DLD1 (cell line): Measurements from ENCODE around the gene NDUFB5.

Experiments used
- in situ Hi-C: cut with HindIII; loops from 2 replicates; pipeline ENCODE4 v1.10.0; 2017; ENCODE audit warnings: low sequenced_read_pairs

NDUFB5 gene

GRCh38 chr3:179604321-179605078, at the start of gene NDUFB5, which contains the start of gene MRPL47:
NDUFB5 (plus strand) TSS chr3:179604794; CDS start chr3:179604816, 22 bp downstream.
MRPL47 (minus strand) TSS chr3:179604638; CDS start chr3:179604624, 14 bp downstream.
- in situ Hi-C loops, result no loop called here

- in situ Hi-C loops, result no loop called here
Observed at GRCh38 chr3:179558742-179559364, 45.7 kb upstream of the NDUFB5 start.

- in situ Hi-C loops, result no loop called here
Observed at GRCh38 chr3:179560791-179561190, 43.8 kb upstream of the NDUFB5 start.

DNA sequence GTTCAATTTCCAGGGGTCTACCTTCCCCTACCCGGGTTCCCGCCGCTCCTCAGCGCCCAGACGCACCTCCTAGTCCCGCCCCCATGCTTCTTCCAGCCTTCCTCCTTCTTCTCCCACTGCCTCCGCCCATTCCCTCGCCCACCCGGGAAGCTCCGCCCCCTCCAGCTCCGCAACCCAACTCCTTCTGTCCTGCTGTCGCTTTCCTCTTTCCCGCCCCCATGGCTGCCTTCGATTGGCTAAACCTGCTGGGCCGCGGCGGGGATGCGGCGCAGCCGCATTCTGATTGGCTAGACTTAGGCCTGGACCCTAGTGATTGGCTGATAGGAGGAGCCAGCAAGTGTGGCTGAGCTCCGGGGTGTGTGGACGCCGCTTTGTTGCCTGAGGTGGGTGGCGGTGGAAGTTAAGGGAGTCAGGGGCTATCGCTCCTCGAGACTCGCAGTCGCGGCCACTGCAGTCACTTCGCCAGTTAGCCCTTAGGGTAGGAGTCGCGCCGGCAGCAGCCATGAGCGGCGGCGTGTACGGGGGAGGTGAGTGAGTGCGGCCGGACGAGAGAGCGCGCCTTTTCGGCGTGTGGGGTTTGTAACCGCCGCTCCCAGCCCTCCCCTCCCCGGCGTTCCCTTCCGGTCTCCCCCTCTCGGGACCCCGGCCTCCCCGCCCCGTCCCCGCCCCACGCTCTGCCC, 41.9 kb upstream of the NDUFB5 start, which contains the start of gene ACTL6A:
ACTL6A (plus strand) TSS at position 336 of the 680 bp plus-strand sequence; CDS start at position 503, 167 bp downstream.
- in situ Hi-C loops, result no loop called here

DNA sequence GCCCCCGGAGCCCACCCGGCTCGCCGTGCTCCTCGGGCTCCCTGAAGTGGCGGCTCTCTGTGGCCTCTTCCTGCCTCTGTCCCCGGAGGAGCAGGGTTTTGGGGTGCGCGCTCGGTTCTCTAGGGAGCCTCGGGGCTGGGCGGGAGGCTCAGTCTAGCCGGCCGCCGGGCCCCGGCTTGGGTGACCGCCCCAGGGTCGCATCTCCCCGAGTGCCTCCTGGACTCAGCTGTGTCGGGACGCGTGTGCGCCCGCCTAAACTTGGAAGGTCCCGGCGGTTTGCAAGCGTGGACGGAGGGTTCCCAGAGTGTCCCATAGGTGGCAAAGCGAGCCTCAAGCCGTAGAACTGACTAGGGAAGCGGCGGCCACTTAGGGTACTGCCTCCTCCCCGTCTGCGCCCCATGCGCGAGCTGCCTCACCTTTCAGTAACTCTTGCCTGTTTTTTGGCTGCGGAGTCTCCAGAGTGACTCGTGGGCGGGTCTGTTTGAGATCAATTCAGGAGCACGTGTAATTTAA, 41.3 kb upstream of the NDUFB5 start:
- in situ Hi-C loops, result no loop called here

- in situ Hi-C loops, result no loop called here
Observed at GRCh38 chr3:179565496-179565895, 39.1 kb upstream of the NDUFB5 start.

DNA sequence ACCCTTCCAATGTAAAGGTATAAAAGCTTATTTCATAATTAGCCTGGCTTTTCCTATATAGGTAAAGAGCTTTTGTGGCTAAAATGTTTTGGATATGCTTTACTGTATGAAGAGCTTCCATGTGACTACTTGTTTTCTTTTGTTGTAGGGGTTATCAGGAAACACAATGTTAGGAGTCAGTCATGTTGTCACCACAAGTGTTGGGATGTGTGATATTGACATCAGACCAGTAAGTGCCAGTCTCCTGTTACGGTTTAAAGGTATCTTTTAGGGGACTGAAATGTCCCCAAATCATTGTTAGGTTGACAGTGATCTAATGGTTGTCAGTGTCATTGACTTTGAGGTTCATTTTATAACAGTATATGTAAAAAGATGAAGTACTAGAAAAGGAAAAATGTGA, 23.6 kb upstream of the NDUFB5 start:
- in situ Hi-C loops, result no loop called here

GRCh38 chr3:179589143-179589542, 15.5 kb upstream of the NDUFB5 start:
- in situ Hi-C loops, result no loop called here

GRCh38 chr3:179590669-179591068, 13.9 kb upstream of the NDUFB5 start:
- in situ Hi-C loops, result no loop called here

DNA sequence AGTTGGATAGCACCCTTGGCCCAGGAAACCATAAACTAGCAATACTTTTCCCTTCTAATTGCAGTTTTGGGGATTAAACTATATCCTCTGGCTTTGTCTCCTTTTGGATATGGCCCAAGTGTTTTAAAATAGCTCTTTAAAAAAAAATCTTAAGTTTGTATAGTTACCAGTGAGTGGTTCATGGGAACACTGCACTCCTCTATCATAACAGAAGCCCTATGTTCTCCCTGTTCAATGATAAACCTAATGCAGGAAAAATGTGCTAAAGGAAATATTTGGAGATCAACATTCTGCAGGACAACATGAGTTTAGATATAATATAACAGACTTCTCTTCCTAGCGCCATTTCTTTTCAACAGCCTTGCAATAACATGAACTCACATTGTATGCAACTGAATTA, 13.3 kb upstream of the NDUFB5 start:
- in situ Hi-C loops, result no loop called here

DNA sequence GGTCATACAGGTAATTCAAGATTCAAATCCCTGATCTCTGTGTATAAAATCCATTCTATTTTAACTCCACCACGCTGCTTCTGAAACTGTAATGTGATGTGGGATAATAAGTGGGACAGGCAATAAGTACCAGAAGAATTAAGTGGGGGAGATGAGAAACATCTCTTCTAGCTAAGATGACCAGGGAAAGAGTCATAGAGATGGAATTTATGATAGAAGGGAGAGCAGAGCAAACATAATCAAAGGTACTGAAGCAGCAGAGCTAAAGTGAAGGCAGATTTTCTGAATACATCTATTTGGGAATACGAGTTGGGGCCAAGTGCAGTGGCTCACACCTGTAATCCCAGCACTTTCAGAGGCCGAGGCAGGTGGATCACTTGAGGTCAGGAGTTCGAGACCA, 5.1 kb upstream of the NDUFB5 start:
- in situ Hi-C loops, result no loop called here

GRCh38 chr3:179603321-179603720, 1.3 kb upstream of the NDUFB5 start:
- in situ Hi-C loops, result no loop called here

GRCh38 chr3:179603831-179604230, 763 bp upstream of the NDUFB5 start:
- in situ Hi-C loops, result no loop called here

DNA sequence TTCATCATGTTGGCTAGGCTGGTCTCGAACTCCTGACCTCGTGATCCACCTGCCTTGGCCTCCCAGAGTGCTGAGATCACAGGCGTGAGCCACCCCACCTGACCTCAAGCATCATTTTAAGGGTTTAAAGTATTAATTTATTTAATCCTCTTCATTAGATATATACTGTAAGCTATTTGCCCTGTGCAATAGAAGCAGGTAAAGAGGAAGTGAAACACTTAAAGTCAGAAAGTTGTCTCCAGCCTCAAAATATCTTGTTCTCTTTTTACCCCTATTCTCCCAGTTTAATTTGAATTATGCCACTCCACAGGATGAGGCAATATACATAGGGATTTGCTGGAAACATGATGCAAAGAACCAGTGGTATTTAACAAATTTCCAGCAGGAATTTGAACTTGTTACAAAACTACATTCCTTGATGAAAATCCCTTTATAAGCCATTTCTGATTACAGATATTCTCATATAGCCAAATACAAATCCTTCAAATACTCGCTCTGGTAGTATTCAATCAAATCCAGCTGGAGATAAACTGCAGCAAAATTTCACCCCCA, 2.0 kb downstream of the NDUFB5 start:
- in situ Hi-C loops, result no loop called here

GRCh38 chr3:179608931-179609720, 4.5 kb downstream of the NDUFB5 start:
- in situ Hi-C loops, result no loop called here

DNA sequence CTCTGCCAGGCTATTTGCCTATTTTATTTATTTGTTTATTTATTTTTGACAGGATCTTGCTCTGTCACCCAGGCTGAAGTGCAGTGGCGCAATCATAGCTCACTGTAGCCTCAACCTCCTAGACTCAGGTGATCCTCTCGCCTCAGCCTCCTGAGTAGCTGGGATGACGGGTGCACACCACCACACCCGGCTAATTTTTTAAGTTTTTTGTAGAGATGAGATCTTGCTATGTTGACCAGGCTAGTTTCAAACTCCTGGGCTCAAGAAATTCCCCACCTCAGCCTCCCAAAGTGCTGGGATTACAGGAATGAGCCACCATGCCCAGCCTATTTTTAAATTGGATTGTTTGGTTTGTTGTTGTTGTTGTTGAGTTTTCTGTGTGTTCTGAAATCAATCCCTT, 5.5 kb downstream of the NDUFB5 start:
- in situ Hi-C loops, result no loop called here

DNA sequence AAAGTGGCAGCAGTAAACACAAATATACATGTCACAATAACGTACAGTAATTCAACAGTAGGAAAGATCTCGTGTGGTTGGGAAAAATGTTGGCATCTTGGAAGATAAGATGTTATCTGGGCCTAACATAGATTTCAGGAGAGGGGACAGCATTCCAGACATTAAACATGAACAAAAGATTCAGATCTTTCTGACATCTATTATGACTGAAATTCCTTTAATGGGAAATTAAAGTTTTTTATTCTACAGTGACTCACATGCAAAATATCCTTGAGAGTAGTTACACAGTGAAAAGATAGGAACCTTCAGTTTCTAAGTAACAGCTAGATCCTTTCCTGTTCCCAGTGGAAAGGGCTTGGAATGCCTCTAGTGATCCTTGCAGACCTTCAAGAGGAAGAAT, 9.2 kb downstream of the NDUFB5 start:
- in situ Hi-C loops, result no loop called here

DNA sequence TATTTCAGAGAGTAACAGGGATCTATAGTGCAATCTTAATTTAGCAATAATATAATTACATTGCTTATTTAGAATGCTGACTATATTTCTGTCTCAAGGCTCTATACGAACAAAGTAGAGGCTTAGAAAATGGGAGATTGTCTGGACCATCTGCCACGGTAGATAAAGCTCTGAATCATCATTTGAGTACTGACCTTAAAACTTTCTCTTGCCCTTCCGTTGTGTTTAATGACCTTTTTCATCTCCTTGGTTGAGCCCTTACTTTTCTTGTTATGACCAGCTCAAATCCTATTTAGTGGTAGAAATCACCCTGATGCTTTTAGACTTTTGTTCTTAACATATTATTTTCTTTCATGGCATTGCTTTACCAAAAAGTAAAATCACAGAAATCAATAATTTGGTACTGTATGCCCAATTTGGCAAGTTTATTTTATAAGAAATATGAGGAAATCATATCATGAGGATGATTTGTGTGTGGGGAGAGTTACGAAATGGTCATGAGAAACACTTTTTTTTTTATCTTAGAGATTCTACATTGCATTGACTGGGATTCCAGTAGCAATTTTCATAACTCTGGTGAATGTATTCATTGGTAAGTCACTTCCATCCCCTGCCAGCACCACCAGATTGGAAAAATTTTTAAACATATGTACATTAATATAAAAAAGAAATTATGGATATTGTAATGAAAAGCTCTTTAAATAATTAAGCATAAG, 11.0 kb downstream of the NDUFB5 start:
- in situ Hi-C loops, result no loop called here

- in situ Hi-C loops, result no loop called here
Observed at GRCh38 chr3:179622023-179622422, 17.4 kb downstream of the NDUFB5 start.

GRCh38 chr3:179624451-179624850, 19.9 kb downstream of the NDUFB5 start:
- in situ Hi-C loops, result no loop called here
